EL (cell line): ENCODE measurements around the gene PYGO1.
"Not testable (repeated sequence)": the region's sequence is repeated elsewhere in the genome, so short reads cannot be mapped to it uniquely, and the experiment has no call there.

Experiments used
- DNase-seq: peaks from one replicate; pipeline ENCODE4 v3.0.0-alpha.2; 2016

The PYGO1 gene

DNA sequence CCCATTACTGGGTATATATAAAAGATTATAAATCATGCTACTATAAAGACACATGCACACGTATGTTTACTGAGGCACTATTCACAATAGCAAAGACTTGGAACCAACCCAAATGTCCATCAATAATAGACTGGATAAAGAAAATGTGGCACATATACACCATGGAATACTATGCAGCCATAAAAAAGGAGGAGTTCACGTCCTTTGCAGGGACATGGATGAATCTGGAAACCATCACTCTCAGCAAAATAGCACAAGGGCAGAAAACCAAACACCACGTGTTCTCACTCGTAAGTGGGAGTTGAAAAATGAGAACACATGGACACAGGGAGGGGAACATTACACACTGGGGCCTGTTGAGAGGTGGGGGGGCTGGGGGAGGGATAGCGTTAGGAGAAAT lies 82.7 kb downstream of the PYGO1 start:
- not testable (repeated sequence) for DNase-seq

GRCh38 chr15:55499151-55499550 lies 89.0 kb downstream of the PYGO1 start:
- DNase-seq, result no peak

DNA sequence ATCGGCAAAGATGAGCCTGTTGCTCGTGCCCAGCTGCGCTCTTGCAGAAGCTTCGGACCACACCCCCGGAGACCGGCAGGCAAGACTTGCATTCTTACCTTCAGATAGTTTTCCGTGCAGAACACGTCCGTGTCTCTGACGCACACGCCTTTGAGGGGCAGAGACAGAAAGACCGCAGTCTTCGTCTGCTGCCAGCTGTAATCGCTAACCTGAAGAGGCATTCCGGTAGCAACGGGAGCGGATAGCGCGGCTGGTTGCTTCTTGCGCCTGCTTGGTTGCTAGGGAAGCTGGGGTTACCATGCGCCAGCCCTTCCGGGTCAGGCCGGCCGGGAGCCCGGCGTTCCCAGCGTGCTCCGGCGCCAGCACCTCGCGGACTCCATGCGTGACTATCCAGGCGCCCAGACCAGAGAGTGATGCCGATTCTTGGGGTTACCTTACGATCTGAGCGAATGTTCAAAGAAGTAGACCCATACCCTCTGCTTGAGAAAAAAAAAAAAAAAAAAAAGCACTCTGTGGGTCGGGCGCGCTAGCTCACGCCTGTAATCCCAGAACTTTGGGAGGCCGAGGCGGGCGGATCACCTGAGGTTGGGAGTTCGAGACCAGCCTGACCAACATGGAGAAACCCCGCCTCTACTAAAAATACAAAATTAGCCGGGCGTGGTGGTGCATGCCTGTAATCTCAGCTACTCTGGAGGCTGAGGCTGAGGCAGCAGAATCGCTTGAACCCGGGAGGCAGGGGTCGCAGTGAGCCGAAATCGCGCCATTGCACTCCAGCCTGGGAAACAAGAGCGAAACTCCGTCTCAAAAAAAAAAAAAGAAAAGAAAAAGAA lies 89.8 kb downstream of the PYGO1 start:
- peak; percentile 88 for DNase-seq

GRCh38 chr15:55496716-55497115 lies 91.4 kb downstream of the PYGO1 start:
- no peak for DNase-seq

DNA sequence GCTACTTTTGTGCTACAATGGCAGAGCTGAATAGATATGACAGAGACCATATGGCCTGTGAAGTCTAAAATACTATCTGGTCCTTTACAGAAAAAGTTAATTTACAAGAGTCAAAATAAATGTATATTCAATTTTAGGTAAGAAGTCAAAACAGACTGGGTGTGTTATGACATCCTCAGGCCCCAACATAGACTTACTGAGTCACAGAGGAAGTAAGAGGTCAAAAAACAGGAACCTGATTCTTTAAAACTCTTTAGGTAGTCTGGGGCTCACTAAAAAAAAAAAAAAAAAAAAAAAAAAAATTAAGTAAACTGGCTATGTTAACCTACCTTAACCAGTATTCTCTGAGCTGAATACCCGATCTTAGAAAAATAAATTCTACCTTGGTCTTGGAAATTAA lies 93.2 kb downstream of the PYGO1 start:
- DNase-seq, result no peak

DNA sequence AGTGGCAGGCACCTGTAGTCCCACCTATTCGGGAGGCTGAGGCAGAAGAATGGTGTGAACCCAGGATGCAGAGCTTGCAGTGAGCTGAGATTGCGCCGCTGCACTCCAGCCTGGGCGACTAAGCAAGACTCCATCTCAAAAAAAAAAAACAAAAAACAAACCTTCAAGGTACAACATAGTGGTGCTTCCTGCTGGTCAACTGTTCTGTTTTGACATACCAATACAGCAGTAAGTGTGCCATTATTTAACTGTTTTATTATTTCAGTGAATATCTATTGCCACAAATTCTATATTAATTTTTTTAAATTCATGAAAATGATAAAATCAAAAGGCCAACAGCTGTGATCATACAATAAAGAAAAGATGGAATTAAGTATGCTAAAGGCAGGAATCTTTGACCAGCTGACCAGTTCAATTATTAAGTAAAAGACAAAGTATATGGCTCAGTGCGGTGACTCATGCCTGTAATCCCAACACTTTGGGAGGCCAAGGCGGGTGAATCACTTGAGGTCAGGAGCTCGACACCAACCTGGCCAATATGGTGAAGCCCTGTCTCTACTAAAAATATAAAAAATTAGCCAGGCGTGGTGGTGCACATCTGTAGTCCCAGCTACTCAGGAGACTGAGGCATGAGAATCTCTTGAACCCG lies 99.1 kb downstream of the PYGO1 start:
- peak; percentile 86 for DNase-seq
